GM20431 (cell line): ENCODE measurements around the gene KLHL21.
"Not testable (repeated sequence)": the region's sequence is repeated elsewhere in the genome, so short reads cannot be mapped to it uniquely, and the experiment has no call there.

Experiments used
- in situ Hi-C: fragments of 300-500 bp; cut with MseI, MboI; formaldehyde crosslinking; loops from one replicate; pipeline ENCODE4 v1.15.0; 2020; ENCODE audit warnings: low sequenced_read_pairs; ENCODE audit not compliant: unreplicated experiment

The KLHL21 gene, protein sequence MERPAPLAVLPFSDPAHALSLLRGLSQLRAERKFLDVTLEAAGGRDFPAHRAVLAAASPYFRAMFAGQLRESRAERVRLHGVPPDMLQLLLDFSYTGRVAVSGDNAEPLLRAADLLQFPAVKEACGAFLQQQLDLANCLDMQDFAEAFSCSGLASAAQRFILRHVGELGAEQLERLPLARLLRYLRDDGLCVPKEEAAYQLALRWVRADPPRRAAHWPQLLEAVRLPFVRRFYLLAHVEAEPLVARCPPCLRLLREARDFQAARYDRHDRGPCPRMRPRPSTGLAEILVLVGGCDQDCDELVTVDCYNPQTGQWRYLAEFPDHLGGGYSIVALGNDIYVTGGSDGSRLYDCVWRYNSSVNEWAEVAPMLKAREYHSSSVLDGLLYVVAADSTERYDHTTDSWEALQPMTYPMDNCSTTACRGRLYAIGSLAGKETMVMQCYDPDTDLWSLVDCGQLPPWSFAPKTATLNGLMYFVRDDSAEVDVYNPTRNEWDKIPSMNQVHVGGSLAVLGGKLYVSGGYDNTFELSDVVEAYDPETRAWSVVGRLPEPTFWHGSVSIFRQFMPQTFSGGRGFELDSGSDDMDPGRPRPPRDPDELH

DNA sequence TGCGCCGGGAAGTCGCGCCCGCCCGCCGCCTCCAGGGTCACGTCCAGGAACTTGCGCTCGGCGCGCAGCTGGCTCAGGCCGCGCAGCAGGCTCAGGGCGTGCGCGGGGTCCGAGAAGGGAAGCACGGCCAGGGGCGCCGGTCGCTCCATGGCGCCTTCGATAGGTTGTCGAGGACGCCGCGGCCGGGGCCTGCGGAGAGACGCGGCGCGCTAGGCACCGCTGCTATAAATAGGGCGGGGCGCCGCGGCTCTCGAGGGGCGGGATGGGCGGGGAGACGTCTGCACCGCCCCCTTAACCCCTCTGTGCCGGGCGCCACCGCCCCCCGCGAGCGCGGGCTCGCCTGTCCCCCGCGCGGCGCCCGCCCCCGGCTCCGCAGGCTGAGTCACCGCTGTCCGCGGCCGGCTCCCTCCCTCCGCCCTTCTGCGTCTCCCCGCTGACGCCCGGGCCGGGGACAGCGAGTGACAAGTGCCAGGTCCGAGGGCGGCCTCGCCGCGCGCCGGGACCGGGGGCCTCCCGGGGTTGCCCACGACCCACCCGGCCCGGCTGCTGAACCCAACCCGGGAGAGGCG lies at the start of gene KLHL21:
TSS of gene KLHL21 (minus strand) at position 201 of the 569 bp plus-strand sequence. CDS start at position 149, 52 bp downstream.
- in situ Hi-C loops, result no loop called here

DNA sequence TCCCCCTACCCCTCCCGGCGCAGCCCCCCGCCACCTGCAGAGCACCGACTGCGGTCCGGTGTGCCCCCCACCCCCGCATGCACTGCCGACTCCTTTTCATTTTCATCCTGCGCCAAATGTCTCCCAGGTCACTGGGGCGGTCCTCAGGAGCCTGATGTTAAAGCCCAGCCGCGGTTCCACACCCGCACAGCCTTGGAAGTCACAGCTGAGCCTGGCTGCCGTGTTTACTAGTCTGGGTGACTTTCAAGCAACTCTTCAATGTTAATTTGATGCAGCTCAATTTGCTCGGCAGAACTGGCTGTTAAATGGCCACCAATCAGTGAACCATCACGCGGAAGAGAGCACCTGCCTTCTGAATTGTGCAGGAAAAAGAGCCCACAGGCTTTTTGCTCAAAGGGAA lies 49.2 kb upstream of the KLHL21 start:
- in situ Hi-C loops, result no loop called here

DNA sequence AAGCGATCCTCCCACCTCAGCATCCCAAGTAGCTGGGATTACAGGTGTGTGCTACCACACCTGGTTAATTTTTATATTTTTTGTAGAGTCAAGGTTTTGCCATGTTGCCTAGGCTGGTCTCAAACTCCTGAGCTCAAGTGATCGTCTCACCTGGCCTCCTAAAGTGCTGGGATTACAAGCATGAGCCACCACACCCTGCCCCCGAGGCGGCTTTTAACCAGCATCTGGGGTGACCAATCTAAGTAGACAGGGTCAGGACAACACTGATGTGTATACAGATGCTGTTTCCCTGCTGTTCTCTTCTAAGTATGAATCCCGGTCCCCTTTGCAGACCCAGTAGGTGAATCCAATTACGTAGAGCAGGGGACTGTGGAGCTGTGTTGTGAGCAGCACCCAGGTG lies 45.9 kb upstream of the KLHL21 start:
- in situ Hi-C loops, result no loop called here

DNA sequence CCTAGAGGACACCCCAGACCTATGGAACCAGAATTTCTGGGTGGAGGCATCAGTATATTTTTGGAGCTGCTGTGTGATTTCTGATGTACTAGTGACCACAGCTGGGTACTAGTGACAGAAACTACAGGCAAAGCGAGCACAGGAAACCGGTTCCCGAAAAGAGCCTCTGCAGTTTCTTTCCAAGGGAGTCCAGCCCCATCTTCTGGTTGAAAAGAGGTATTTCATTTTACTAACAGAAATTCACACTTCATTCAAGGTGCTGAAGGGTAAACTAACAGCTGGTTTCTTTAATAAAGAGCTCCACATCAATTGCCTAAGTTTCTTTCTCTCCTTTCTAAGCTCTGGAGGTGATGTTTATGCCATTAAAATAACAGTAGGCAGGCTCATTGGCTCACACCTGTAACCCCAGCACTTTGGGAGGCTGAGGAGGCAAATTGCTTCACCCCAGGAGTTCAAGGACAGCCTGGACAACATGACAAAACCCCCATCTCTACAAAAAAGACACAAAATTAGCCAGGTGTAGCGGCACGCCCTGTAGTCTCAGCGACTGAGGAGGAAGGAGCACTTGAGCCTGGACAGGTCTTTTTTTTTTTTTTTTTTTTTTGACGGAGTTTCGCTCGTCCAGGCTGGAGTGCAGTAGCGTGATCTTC lies 44.0 kb upstream of the KLHL21 start:
- in situ Hi-C loops, result no loop called here

DNA sequence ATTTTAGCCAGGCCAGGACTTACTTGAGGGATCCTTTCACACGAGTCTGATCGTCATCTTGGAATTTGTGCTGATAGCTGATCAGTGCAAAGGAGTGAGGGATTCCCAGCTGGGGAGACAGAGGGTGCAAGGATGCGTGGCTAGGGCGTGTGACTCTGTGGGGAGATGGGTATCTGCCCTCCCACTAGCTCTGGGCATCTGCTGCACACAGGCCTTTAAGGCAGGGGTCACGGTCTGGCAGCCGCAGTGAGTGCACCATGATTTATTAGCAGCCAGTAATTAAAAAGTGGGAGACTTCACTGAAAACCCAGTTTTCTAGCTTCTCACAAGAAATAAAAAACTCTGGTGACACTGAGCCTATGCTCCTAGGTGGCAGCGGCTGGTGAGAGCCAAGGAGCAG lies 42.3 kb upstream of the KLHL21 start:
- in situ Hi-C loops, result no loop called here

DNA sequence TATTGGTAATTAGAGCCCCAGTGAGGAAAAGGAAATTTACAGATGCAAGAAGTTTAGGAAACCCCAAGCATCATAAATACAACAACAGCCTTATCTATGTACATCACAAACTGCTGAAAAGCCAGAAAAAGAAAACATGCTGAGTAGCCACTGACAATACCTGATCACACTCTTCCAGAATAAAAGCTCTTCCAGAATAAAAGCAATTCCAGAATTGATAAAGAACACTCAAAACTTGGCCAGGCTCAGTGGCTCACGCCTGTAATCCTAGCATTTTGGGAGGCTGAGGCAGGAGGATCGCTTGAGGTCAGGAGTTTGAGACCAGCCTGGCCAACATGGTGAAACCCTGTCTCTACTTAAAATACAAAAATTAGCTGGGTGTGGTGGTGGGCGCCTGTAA lies 38.2 kb upstream of the KLHL21 start:
- in situ Hi-C loops, result not testable (repeated sequence)

DNA sequence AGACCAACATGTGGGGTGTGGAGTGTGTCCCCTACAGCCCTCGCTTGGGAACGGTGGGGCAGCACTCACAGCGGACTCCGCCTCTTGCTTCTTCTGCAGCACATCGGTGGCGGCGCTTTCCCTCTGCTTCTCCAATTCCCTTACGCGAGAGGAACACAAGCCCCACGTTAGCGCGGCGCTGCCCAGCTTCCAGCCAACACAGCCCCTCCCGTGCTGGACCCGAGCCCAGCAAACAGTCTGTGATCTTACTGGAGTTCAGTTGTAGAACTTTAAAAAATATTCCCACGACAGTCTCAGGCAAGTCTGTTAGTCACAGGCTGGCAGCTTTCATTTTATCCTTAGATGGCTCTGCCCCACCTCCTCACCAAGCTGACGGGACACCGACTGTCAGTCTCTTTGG lies 35.6 kb upstream of the KLHL21 start:
- in situ Hi-C loops, result no loop called here

DNA sequence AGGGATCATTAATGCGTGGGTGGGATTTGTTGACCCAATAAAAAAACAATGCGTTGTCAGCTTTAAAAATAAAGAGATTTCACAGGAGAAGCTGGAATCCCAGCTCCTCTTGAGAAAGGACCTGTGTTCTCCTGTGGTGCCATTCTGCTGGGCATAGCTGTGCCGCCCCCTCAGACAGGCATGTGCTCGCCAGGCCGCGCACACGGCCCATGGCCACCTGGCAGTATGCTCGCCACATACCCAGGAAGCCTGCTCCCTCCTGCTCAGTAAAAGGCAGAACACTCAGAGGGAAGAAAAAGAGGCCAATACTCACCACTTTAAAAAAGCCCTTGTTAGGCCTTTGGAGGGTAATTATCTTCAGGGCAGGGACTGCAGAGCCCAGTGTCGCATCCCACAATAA lies 35.1 kb upstream of the KLHL21 start:
- in situ Hi-C loops, result no loop called here

DNA sequence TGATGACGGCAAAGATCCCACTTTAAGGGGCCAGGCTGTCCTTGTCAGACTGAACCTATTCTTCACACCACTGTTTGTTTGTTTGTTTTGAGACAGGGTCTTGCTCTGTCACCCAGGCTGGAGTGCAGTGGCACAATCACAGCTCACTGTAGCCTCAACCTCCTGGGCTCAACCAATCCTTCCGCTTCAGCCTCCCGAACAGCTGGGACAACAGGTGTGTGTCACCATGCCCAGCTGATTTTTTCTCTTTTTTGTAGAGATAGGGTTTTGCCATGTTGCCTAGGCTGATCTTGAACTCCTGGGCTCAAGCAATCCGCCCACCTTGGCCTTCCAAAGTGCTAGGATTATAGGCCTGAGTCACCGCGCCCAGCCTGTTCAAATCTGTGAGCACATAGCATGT lies 34.1 kb upstream of the KLHL21 start:
- in situ Hi-C loops, result not testable (repeated sequence)

DNA sequence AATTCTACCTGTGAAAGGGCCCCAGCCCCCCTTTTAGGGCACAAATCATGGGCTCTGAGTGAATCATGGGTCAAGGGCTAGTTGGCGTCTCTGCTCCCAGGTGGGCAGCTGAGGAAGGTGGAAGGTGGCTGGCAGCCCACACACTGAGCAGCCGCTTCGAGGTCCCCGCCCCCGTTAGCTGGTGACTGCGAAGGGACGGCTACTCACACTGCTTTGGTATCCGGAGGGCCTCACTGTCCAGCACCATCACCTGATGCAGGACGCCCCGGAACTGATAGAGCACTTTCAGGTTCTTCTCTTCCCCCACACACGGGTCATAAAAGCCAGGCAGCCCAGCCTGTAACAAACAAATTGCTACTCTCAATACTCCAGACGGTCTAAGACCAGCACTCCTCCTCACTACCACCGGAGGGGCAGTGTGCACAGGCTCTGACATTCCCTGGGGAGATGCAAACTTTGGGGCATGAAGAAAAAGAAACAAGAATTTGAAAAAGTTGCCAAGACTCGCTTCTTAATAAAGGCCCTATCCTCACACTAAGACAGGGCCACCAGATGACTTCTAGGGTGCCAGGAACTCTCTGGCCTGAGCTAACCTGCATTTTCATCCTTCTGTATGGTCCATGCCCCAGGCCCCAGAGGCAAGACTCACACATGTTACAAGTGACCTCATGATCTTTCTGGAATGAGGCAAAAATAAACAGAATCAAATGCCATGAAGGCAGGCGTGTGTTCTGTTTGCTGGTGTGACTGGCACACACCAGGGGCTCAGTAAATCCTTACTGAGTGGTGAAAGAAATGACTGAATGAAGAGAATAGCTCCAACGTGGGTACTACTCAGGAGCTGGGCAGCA lies 33.5 kb upstream of the KLHL21 start:
- in situ Hi-C loops, result no loop called here

DNA sequence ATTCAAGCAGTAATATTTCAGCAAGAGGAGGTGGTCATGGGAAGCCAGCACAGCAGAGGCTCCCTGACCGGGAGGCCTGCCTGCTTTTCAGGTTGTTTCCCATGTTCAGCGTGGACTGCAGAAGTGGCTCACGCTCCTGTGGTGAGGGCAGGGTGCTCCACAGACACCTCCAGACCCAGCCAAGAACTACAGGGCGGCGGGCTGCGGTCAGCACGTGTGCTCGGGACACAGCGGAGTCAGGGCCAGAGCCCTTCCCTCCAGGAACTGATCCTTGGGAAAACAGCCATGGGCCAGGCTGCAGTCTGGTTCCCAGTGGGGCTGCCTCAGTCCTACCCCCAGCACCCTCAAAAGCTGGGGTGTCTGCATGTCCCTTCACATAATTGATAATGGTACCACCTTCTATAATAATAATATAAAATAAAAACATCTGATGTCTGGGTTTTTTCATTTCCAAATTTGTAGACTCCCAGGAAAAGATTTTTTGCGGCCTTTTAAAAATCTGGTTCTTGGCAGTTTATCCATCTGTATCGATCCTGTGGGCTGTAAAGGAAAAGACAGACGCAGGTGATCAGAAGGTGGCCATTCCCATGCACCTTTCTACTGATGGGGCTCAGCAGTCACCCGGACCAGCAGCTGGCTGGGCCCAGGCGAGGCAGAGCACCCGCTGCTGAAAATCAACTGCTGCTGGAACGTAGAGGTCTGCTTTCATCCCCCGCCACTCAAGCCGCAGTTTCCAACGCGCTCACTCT lies 32.7 kb upstream of the KLHL21 start:
- in situ Hi-C loops, result no loop called here

DNA sequence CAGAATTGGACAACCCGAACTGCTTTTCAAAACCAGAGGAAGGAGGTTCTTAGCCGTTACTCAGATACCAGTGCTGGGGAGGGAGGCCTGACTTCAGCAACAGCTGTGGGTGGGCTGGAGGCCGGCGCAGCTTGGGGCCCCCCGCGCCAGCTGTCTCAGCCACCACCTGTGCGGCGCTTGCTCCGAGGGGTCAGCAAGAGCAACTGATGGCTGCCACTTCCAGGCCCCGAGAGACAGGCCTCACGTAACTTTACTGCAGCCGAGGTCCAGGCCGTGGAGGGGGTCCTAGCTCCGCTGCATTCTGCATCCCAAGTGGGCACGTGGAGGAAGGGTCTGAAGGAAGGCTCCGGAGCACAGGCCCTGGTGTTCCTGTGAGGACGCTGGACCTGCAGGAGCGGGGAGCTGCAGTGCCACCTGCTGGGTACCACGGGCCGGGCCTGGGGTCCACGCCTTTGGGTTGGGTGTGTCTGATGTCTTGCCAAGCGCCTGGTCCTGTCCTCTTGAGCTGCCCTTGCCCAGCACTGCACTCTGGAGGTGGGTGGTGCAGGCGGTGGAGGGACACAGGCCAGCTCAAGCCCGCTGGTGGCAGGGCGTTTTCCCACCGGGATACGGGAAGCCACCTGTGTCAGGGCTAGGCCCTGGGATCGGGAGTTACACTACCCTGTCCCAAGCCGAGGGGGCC lies 31.8 kb upstream of the KLHL21 start:
- in situ Hi-C loops, result no loop called here

DNA sequence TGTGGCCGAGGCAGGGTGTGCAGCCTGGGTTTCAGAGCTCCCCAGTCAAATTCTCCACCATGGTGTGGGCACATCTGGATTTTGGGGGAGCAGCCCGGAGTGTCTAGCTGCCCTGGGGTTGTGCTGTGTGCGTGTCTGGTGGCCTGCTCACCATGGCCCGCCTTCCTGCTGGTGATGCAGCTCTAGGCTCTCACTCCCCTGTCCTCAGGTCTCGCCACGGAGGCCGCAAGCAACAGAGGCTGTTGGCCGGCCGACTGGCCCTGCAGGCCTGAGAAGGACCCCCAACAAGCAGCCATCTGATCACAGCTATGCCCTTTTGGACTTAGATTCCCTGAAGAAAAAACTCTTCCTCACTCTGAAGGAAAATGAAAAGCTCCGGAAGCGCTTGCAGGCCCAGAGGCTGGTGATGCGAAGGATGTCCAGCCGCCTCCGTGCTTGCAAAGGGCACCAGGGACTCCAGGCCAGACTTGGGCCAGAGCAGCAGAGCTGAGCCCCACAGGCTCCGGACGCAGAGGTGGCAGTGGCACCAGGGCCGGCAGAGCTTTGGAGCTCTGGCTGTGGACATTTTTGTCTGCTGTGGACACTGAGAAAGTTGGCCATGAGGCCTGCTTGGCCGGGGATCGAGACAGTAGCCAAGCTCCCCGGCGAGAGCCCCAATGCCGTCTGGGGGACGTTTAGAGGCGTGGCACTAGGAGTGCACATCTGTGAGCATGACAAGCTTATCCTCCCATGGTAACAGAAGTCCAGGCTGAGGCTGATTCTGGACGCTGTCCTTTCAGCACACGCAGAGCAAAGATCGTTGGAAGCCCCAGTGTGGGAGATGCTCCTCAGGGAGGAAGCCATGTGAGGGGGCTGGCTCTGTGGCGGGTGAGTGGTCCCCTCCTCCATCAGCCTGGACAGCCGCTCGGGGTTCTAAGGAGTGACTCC lies 30.2 kb upstream of the KLHL21 start:
- in situ Hi-C loops, result no loop called here

DNA sequence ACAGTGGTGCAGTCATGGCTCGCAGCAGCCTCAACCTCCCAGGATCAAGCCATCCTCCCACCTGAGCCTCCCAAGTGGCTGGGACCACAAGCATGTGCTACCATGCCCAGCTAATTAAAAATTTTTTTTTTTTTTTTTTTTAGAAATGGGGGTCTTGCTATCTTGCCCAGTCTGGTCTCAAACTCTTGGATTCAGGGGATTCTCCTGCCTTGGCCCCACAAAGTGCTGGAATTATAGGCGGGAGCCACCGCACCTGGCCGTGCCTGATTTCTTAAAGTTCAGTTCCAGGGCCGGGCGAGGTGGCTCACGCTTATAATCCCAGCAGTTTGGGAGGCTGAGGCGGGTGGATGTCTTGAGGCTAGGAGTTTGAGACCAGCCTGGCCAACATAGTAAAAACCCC lies 28.4 kb upstream of the KLHL21 start:
- in situ Hi-C loops, result no loop called here

DNA sequence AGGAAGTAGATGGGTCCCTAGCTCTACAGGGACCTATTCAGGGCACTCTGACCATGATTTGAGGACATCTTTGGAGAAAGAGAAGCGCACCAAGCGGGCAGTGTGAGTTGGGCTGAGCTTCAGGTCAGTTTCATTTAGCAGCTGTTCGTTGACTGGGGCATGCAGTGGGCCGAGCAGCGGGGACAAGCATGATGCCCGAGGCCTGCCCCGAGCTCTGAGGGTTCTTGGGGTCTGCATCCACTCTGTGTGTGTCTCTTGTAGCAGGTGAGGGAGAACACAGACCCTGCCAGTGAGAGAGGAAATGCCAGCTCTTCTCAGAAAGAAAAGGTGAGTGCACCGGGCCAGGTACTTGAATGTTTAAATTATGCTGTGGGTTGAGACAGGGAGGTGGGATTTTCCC lies 27.4 kb upstream of the KLHL21 start:
- in situ Hi-C loops, result no loop called here

DNA sequence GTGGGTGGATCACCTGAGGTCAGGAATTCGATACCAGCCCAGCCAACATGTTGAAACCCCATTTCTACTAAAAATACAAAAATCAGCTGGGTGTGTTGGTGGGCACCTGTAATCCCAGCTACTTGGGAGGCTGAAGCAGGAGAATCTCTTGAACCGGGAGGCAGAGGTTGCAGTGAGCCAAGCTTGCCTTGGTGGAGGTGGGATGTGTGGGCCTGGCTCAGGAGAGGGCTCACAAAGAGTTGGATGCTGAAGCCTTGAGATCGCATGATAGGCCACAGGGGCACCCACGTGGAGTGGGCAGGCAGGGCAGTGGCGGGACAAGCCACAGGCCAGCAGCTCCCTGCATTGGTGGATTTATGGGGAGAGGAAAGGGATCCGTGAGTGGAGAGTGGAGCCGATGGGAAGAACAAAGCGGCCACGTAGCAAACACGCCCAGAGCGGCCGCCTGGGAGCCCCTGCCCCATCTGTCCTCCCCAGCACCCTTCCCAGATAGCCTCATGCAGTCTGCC lies 26.4 kb upstream of the KLHL21 start:
- in situ Hi-C loops, result no loop called here

DNA sequence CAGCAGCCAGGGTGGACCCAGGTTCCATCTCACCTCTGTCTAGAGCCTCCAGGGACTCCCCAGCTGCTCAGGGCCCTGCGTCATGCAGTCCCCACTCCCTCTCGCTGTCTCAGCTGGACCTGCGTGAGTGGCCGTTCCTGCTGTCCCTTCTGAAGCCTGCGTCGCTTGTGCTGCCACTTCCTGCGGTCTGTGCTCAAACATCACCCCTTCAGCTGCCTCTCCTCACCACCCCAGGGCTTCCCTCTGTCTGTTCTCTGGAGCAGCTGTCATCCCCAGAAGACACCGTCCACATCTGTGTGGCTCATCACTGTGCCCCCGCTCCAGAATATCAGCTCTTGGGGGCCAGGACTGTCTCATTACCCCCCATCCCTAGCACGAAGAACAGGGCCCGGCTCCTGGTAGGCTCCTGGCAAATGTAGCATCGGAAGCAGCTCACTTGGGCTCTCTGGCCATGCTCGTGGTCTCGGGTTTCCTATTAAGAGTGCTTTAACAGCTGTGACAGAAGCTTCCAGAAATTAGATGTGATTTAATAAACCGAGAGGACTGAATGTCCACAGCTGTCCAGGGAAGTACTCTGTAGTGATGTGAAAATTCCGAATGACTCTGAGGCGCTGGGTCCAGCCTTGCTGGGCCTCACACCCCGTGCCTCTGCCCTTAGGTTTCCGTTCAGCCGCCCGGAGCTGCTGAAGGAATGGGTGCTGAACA lies 25.3 kb upstream of the KLHL21 start:
- in situ Hi-C loops, result no loop called here
